ENCODE results near the gene SLC25A19.
"Not testable (repeated sequence)": the region's sequence is repeated elsewhere in the genome, so short reads cannot be mapped to it uniquely, and the experiment has no call there.

SLC25A19 gene

GRCh38 chr17:75266316-75267152 lies 22.7 kb downstream of the SLC25A19 start:
- DNase-seq: no peak

- DNase-seq: no peak
Observed at GRCh38 chr17:75265614-75266315, 23.5 kb downstream of the SLC25A19 start.

GRCh38 chr17:75263055-75263454 lies 26.2 kb downstream of the SLC25A19 start:
- no peak for DNase-seq

- DNase-seq: no peak
Observed at GRCh38 chr17:75262112-75262606, 27.1 kb downstream of the SLC25A19 start.

- peak; percentile 91 to 92 for DNase-seq
Observed at GRCh38 chr17:75261336-75262111, 27.7 kb downstream of the SLC25A19 start, which contains the start of the genes GGA3 and MRPS7. Gene GGA3 (minus strand): TSS chr17:75261606. CDS start chr17:75261587, 19 bp downstream. Gene MRPS7 (plus strand): TSS chr17:75261879. CDS start chr17:75261901, 22 bp downstream.

- no peak for DNase-seq
Observed at GRCh38 chr17:75260641-75261335, 28.4 kb downstream of the SLC25A19 start.

GRCh38 chr17:75257228-75257627 lies 32.0 kb downstream of the SLC25A19 start:
- DNase-seq: not testable (repeated sequence)

GRCh38 chr17:75255954-75256698 lies 33.1 kb downstream of the SLC25A19 start:
- not testable (repeated sequence) for DNase-seq

- no peak for DNase-seq
Observed at GRCh38 chr17:75252039-75252816, 37.0 kb downstream of the SLC25A19 start.

GRCh38 chr17:75250009-75250471 lies 39.2 kb downstream of the SLC25A19 start:
- DNase-seq: no peak

- DNase-seq: no peak
Observed at GRCh38 chr17:75249564-75249963, 39.7 kb downstream of the SLC25A19 start.

GRCh38 chr17:75246404-75246803 lies 42.8 kb downstream of the SLC25A19 start:
- no peak for DNase-seq

GRCh38 chr17:75245011-75245410 lies 44.2 kb downstream of the SLC25A19 start:
- no peak for DNase-seq

- no peak for DNase-seq
Observed at GRCh38 chr17:75244133-75244866, 44.9 kb downstream of the SLC25A19 start.

GRCh38 chr17:75242461-75243042 lies 46.7 kb downstream of the SLC25A19 start:
- DNase-seq: no peak

- no peak for DNase-seq
Observed at GRCh38 chr17:75241996-75242460, 47.2 kb downstream of the SLC25A19 start.

- no peak for DNase-seq
Observed at GRCh38 chr17:75241502-75241901, 47.7 kb downstream of the SLC25A19 start.

GRCh38 chr17:75241143-75241430 lies 48.1 kb downstream of the SLC25A19 start:
- no peak for DNase-seq

- DNase-seq: peak; percentile 36 to 51
Observed at GRCh38 chr17:75240394-75241142, 48.7 kb downstream of the SLC25A19 start.

Data from NCI-H1930 (cell line).